Liver (tissue), 9 donors: ENCODE data around the gene AADACL3. TPM values are rescaled to one million over a fixed set of nuclear protein-coding genes. Genes with fewer than 3 reads are reported as not detected.

Source experiments
- DNase-seq: peaks from one replicate; pipeline ENCODE4 v3.0.0-alpha.2; 2017; ENCODE audit warnings: low spot score
- H3K27ac ChIP-seq, 2 donors: one replicate each; pipeline ENCODE4 v1.7.0; 2013; ENCODE audit warnings: inconsistent platforms in 2 of 2, low read length in 2 of 2, control low read depth in 1 of 2, low read depth in 1 of 2, mild to moderate bottlenecking in 1 of 2
- H3K27me3 ChIP-seq, 4 donors: one replicate each; pipeline versions ENCODE4 v1.6.1 to v1.7.0; 2013; ENCODE audit warnings: low read length in 3 of 4, inconsistent platforms in 1 of 4, mild to moderate bottlenecking in 1 of 4, moderate library complexity in 1 of 4; ENCODE audit not compliant: control insufficient read depth in 4 of 4, insufficient read depth in 4 of 4
- H3K36me3 ChIP-seq, 4 donors: one replicate each; pipeline versions ENCODE4 v1.6.1 to v1.7.0; 2013; ENCODE audit warnings: low read length in 3 of 4, mild to moderate bottlenecking in 3 of 4, low read depth in 1 of 4, moderate library complexity in 1 of 4; ENCODE audit not compliant: control insufficient read depth in 4 of 4, insufficient read depth in 3 of 4
- H3K4me1 ChIP-seq, 4 donors: one replicate each; pipeline versions ENCODE4 v1.6.1 to v1.7.0; 2013; ENCODE audit warnings: low read length in 3 of 4, mild to moderate bottlenecking in 3 of 4, moderate library complexity in 1 of 4; ENCODE audit not compliant: control insufficient read depth in 4 of 4, insufficient read depth in 4 of 4
- H3K4me3 ChIP-seq, 3 donors: one replicate each; pipeline versions ENCODE4 v1.6.1 to v1.7.0; 2013; ENCODE audit warnings: low read length in 3 of 3, control low read depth in 1 of 3, low read depth in 1 of 3, mild to moderate bottlenecking in 1 of 3
- H3K9ac ChIP-seq, 2 donors: one replicate each; pipeline ENCODE4 v1.7.0; 2013; ENCODE audit warnings: low read length in 2 of 2, mild to moderate bottlenecking in 2 of 2, moderate library complexity in 2 of 2, control low read depth in 1 of 2, low read depth in 1 of 2
- H3K9me3 ChIP-seq, 4 donors: one replicate each; pipeline versions ENCODE4 v1.6.1 to v1.7.0; 2013; ENCODE audit warnings: low read length in 3 of 4; ENCODE audit not compliant: control insufficient read depth in 4 of 4
- ATF3 ChIP-seq: IDR thresholded peaks from 2 replicates; pipeline ENCODE4 v1.6.1; 2016; ENCODE audit warnings: antibody characterized with exemption
- CTCF ChIP-seq: fragments of 150-350 bp; IDR thresholded peaks from 2 replicates; pipeline ENCODE4 v1.5.1; 2017; ENCODE audit warnings: improper control_type of control experiment, low read depth, low read length; ENCODE audit not compliant: missing input control
- EGR1 ChIP-seq, 2 donors: IDR thresholded peaks; 2 replicates each; pipeline ENCODE4 v1.6.1; 2016 to 2018; ENCODE audit warnings: antibody characterized with exemption in 2 of 2, low read depth in 2 of 2
- FOXA1 ChIP-seq: IDR thresholded peaks from 2 replicates; pipeline ENCODE4 v1.6.1; 2016; ENCODE audit warnings: antibody characterized with exemption
- FOXA2 ChIP-seq: IDR thresholded peaks from 2 replicates; pipeline ENCODE4 v1.6.1; 2016; ENCODE audit warnings: antibody characterized with exemption
- HNF4G ChIP-seq: IDR thresholded peaks from 2 replicates; pipeline ENCODE4 v1.6.1; 2016; ENCODE audit warnings: antibody characterized with exemption
- JUND ChIP-seq, 2 donors: IDR thresholded peaks; 2 replicates each; pipeline ENCODE4 v1.6.1; 2016; ENCODE audit warnings: antibody characterized with exemption in 2 of 2
- MAX ChIP-seq: IDR thresholded peaks from 2 replicates; pipeline ENCODE4 v1.6.1; 2016; ENCODE audit warnings: antibody characterized with exemption
- NR2F2 ChIP-seq: IDR thresholded peaks from 2 replicates; pipeline ENCODE4 v1.6.1; 2016; ENCODE audit warnings: antibody characterized with exemption
- RXRA ChIP-seq, 2 donors: IDR thresholded peaks; 2 replicates each; pipeline ENCODE4 v1.6.1; 2017 to 2018; ENCODE audit warnings: antibody characterized with exemption in 2 of 2, mild to moderate bottlenecking in 1 of 2
- SP1 ChIP-seq: IDR thresholded peaks from 2 replicates; pipeline ENCODE4 v1.6.1; 2018; ENCODE audit warnings: antibody characterized with exemption, mild to moderate bottlenecking
- TAF1 ChIP-seq: conservative IDR thresholded peaks from 2 replicates; pipeline ENCODE4 v1.6.1; 2016; ENCODE audit warnings: antibody characterized with exemption, mild to moderate bottlenecking
- YY1 ChIP-seq: IDR thresholded peaks from 2 replicates; pipeline ENCODE4 v1.6.1; 2016; ENCODE audit warnings: antibody characterized with exemption, mild to moderate bottlenecking
- ZBTB33 ChIP-seq: IDR thresholded peaks from 2 replicates; pipeline ENCODE4 v1.6.1; 2016; ENCODE audit warnings: antibody characterized with exemption
- WGBS: extraction: QIAGEN DNeasy Blood & Tissue Kit; methylation state at CpG from one replicate; pipeline ENCODE4 v1.1.7; 2013; 5-methylcytosine and 5-hydroxymethylcytosine counted together
- polyA plus RNA-seq, 2 donors: library from polyadenylated mRNA; stranded (reverse) in 1 of 2; unstranded in 1 of 2; fragments of 200-250 nt in 1 of 2; fragments of >200 nt in 1 of 2; fragmentation: Nextera tagmentation in 1 of 2; extraction: Ambion mirVana in 1 of 2; gene quantifications; one replicate each; pipeline versions ENCODE4 v1.2.1 to v1.2.3, GENCODE V29; 2013 to 2015
- total RNA-seq, 2 donors: library from RNA; depleted of rRNA; stranded (reverse); fragments of >200 nt; gene quantifications; one replicate each; pipeline ENCODE4 v1.2.3, GENCODE V29; 2014
- donor health status: healthy.
- donor health status: healthy.
- donor health status: healthy.
- donor health status: healthy.
- donor health status: healthy.

The AADACL3 gene
- total and polyA plus RNA-seq, 4 donors, result not detected

GRCh38 chr1:12774801-12775345, 59.0 kb downstream of the AADACL3 start:
- H3K27ac ChIP-seq, result no peak overlapping the region
- H3K4me3 ChIP-seq, result no peak overlapping the region
- no peak for TF ChIP-seq MAX
- TF ChIP-seq FOXA1, result no peak
- TF ChIP-seq TAF1, result no peak
- TF ChIP-seq CTCF, result no peak
- no peak for TF ChIP-seq HNF4G
- no peak for TF ChIP-seq FOXA2
- TF ChIP-seq ZBTB33, result no peak
- no peak for TF ChIP-seq JUND (IDR thresholded peaks at IDR 0.05)
- DNase-seq, result no peak
- H3K36me3 ChIP-seq, result no peaks in the 10 kb centered on the region
- no peaks in the 10 kb centered on the region for H3K4me1 ChIP-seq
- no peaks in the 10 kb centered on the region for H3K9me3 ChIP-seq
- H3K9ac ChIP-seq, result no peak overlapping the region
- WGBS, result 85% methylated on average over 5 of the region's 5 CpGs
- H3K27me3 ChIP-seq, result peaks cover 0 to 3% (median 0%) of the 10 kb centered on the region in 4 donors

- Histone ChIP-seq H3K9ac (no peak overlapping the region), H3K27me3 (peaks cover 0 to 3% (median 0%) of the 10 kb centered on the region in 4 donors), H3K4me1 (no peaks in the 10 kb centered on the region), H3K36me3 (no peaks in the 10 kb centered on the region), H3K27ac (no peak overlapping the region), H3K4me3 (no peak overlapping the region), H3K9me3 (no peaks in the 10 kb centered on the region)
- TF ChIP-seq EGR1 (IDR thresholded peaks at IDR 0.05; ENCODE audit: low read depth in 2 of 2), result no peak
- TF ChIP-seq NR2F2, result no peak
- no peak for TF ChIP-seq SP1
- TF ChIP-seq HNF4G, result no peak
- no peak for TF ChIP-seq ATF3
- TF ChIP-seq YY1, result no peak
- no peak for TF ChIP-seq RXRA (IDR thresholded peaks at IDR 0.05)
- no peak for TF ChIP-seq FOXA2
- TF ChIP-seq CTCF, result no peak
- TF ChIP-seq FOXA1, result no peak
- 73% methylated on average over 8 of the region's 8 CpGs for WGBS
- DNase-seq, result no peak
These were observed 59.5 kb downstream of the AADACL3 start for GRCh38 chr1:12775443-12775842.
